Omental fat pad (tissue), 4 donors: ENCODE measurements around the gene FAM81A. TPM values are rescaled to one million over a fixed set of nuclear protein-coding genes. Genes with fewer than 3 reads are reported as not detected.
A peak's percentile ranks its signal among the peaks of the same experiment; 100 is the strongest.
"Not testable (repeated sequence)": the region's sequence is repeated elsewhere in the genome, so short reads cannot be mapped to it uniquely, and the experiment has no call there.

Experiments
- ATAC-seq: fragments of 150-250 bp; one replicate; pipeline ENCODE4 v1.9.1; 2016; ENCODE audit warnings: mild to moderate bottlenecking, moderate library complexity; ENCODE audit not compliant: low FRiP score
- DNase-seq: peaks from one replicate; pipeline ENCODE4 v3.0.0-alpha.2; 2019; ENCODE audit warnings: low spot score
- CTCF ChIP-seq, 3 donors: fragments of 450-650 bp; IDR thresholded peaks; one replicate each; pipeline ENCODE4 v1.5.1; 2016 to 2017; ENCODE audit warnings: antibody characterized with exemption in 3 of 3, mild to moderate bottlenecking in 3 of 3, moderate library complexity in 2 of 3
- total RNA-seq, 4 donors: library from RNA; depleted of rRNA; stranded (reverse); fragments of >200 nt; gene quantifications; one replicate each; pipeline ENCODE4 v1.1.0, GENCODE V29; 2016

FAM81A gene
- total RNA-seq, 4 donors from 2014 or later = 0.38 to 0.93 (median 0.72) TPM; not detected in 1

GRCh38 chr15:59485036-59485435 is 47.0 kb downstream of the FAM81A start:
- ATAC-seq = no peak
- no peak for TF ChIP-seq CTCF (IDR thresholded peaks at IDR 0.05)
- no peak for DNase-seq

GRCh38 chr15:59489485-59489884 is 51.5 kb downstream of the FAM81A start:
- DNase-seq, ATAC-seq: not testable (repeated sequence)

- ATAC-seq = no peak
- DNase-seq = no peak
- TF ChIP-seq CTCF (IDR thresholded peaks at IDR 0.05) = no peak
Measured at GRCh38 chr15:59491062-59491461, 53.1 kb downstream of the FAM81A start.

GRCh38 chr15:59492389-59493377 is 54.7 kb downstream of the FAM81A start:
- DNase-seq (no peak), ATAC-seq (peak; percentile 90)
- peak in 1 of 3 donors; percentile 53 for TF ChIP-seq CTCF (IDR thresholded peaks at IDR 0.05)

- no peak for TF ChIP-seq CTCF (IDR thresholded peaks at IDR 0.05)
- ATAC-seq (no peak), DNase-seq (no peak)
Measured at GRCh38 chr15:59501597-59501996, 63.6 kb downstream of the FAM81A start.

GRCh38 chr15:59515190-59515589 is 77.2 kb downstream of the FAM81A start:
- DNase-seq (no peak), ATAC-seq (no peak)
- no peak for TF ChIP-seq CTCF (IDR thresholded peaks at IDR 0.05)

GRCh38 chr15:59516655-59517461 is 78.9 kb downstream of the FAM81A start:
- no peak for DNase-seq
- ATAC-seq = no peak
- TF ChIP-seq CTCF (IDR thresholded peaks at IDR 0.05) = no peak
